Measurements from ENCODE around the gene KCNJ15. TPM values are rescaled to one million over a fixed set of nuclear protein-coding genes. Genes with fewer than 3 reads are reported as not detected.

KCNJ15 gene
- total RNA-seq, 2 donors from 2014 or later, result not detected

DNA sequence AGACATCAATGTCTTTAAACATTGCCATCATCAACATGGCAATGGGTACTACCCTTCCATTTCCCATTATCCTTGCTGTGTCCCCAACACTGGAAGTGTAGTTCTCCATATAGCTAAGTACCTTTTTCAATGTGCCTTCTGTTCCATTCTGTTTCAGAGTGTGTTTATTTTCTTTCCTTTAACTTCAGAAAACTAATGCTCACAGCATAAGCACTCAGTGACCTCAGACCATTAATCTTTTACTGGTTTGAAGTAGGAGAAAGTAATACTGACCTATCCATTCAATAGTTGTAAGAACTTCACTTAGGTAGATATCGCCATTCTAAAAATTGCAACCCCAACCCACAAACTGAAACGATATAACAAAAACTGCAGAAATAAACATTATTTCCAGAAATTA, 37.8 kb downstream of the KCNJ15 start:
- H3K27me3 ChIP-seq (ENCODE audit: control insufficient read depth, insufficient read depth, low read length, poor library complexity, severe bottlenecking), result peaks cover 13% of the 10 kb centered on the region
- no peaks in the 10 kb centered on the region for H3K9me3 Mint-ChIP-seq
- H3K4me1 ChIP-seq (ENCODE audit: control insufficient read depth, insufficient read depth, low read length), result no peaks in the 10 kb centered on the region
- H3K27me3 Mint-ChIP-seq (ENCODE audit: insufficient read depth), result peaks cover 15% of the 10 kb centered on the region
- H3K36me3 Mint-ChIP-seq (ENCODE audit: low read depth), result no peaks in the 10 kb centered on the region
- H3K27ac Mint-ChIP-seq, result no peak overlapping the region
- H3K4me1 Mint-ChIP-seq, result peaks cover 10% of the 10 kb centered on the region
- no peak overlapping the region for H3K4me3 Mint-ChIP-seq
- no peak for DNase-seq
- no peak overlapping the region for H3K9ac ChIP-seq (ENCODE audit: extremely low read depth, low read length, poor library complexity, severe bottlenecking)
- TF ChIP-seq, protein P1, sequence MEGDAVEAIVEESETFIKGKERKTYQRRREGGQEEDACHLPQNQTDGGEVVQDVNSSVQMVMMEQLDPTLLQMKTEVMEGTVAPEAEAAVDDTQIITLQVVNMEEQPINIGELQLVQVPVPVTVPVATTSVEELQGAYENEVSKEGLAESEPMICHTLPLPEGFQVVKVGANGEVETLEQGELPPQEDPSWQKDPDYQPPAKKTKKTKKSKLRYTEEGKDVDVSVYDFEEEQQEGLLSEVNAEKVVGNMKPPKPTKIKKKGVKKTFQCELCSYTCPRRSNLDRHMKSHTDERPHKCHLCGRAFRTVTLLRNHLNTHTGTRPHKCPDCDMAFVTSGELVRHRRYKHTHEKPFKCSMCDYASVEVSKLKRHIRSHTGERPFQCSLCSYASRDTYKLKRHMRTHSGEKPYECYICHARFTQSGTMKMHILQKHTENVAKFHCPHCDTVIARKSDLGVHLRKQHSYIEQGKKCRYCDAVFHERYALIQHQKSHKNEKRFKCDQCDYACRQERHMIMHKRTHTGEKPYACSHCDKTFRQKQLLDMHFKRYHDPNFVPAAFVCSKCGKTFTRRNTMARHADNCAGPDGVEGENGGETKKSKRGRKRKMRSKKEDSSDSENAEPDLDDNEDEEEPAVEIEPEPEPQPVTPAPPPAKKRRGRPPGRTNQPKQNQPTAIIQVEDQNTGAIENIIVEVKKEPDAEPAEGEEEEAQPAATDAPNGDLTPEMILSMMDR (conservative IDR thresholded peaks at IDR 0.05), result no peak
- H3K4me3 ChIP-seq (ENCODE audit: low read length), result no peak overlapping the region
- H3K27ac ChIP-seq (ENCODE audit: low read depth, low read length), result no peak overlapping the region
- no peaks in the 10 kb centered on the region for H3K36me3 ChIP-seq (ENCODE audit: control insufficient read depth, insufficient read depth, low read length)
- 90% methylated on average over 2 of the region's 2 CpGs; no CpG with 5 or more reads in 1 of the 2 experiments for WGBS, 2 experiments (ENCODE audit: insufficient coverage in 1 of 2, insufficient read length in 1 of 2)
- no peaks in the 10 kb centered on the region for H3K9me3 ChIP-seq (ENCODE audit: control insufficient read depth, low read length)

DNA sequence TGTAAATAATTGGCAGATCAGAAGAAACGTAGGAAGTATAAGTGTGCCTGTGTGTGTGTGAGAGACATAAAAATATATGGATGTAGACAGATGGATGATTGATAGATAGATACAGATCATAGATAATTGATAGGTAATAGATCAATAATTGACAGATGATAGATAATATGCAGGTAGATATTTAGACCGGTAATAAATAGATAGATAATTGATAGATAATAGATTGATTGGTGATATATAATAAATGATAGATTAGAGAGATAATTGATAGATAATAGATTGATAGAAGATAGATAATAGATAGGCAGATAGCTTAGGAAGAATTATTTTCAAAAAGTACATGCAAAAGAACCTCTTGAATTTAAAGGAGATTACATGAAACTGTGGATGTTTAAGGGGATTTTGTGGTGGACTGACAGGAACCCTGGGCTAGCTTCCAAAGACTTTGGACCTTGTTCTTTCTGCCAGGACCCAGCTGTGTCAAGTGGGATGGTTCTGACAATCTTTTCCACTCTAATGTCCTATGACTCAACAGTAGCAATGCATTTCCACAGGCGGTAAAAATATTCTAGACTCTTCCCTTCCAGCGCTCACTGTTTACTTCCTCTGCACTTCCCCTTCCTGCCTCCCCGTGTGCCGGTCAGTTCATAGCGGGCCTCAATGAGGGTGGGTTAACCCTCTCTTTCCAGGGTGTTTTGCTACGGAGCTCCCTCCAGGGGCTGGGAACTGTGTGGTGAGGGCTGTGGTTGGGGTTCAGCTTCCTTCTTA, 39.4 kb downstream of the KCNJ15 start:
- H3K4me3 ChIP-seq (ENCODE audit: low read length), result no peak overlapping the region
- TF ChIP-seq, protein P1 (conservative IDR thresholded peaks at IDR 0.05), result no peak
- Mint-ChIP-seq H3K36me3 (ENCODE audit: low read depth) (no peaks in the 10 kb centered on the region), H3K9me3 (no peaks in the 10 kb centered on the region), H3K4me3 (no peak overlapping the region), H3K27me3 (ENCODE audit: insufficient read depth) (peaks cover 12% of the 10 kb centered on the region), H3K4me1 (peaks cover 10% of the 10 kb centered on the region), H3K27ac (no peak overlapping the region)
- H3K9me3 ChIP-seq (ENCODE audit: control insufficient read depth, low read length), result no peaks in the 10 kb centered on the region
- H3K9ac ChIP-seq (ENCODE audit: extremely low read depth, low read length, poor library complexity, severe bottlenecking), result no peak overlapping the region
- no peak for DNase-seq
- no peak overlapping the region for H3K27ac ChIP-seq (ENCODE audit: low read depth, low read length)
- H3K36me3 ChIP-seq (ENCODE audit: control insufficient read depth, insufficient read depth, low read length), result no peaks in the 10 kb centered on the region
- WGBS, 2 experiments (ENCODE audit: insufficient coverage in 1 of 2, insufficient read length in 1 of 2), result 80 to 88% methylated on average over 2 to 8 of the region's 8 CpGs
- H3K27me3 ChIP-seq (ENCODE audit: control insufficient read depth, insufficient read depth, low read length, poor library complexity, severe bottlenecking), result peaks cover 4% of the 10 kb centered on the region
- H3K4me1 ChIP-seq (ENCODE audit: control insufficient read depth, insufficient read depth, low read length), result no peaks in the 10 kb centered on the region

DNA sequence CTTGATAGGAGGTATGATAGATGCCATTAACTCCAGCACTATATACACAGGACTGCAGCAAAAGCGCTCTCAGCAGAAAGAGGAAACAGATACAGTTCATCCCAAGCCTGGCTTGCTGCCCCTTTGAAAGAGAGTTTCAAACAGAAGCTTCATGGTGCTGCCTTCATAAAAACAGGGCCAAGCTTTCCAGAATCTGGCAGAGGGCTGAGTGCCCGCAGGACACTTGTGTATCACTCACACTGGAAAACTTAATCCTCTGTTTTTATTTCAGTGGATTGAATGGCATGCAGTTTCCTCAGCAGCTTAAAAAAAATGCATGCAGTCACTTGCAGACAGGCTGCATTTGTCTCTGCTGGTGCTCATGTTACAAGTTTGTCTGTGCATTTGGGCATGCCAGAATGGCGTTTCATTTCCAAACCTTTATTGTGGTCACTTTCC, 40.4 kb downstream of the KCNJ15 start:
- Mint-ChIP-seq H3K4me3 (no peak overlapping the region), H3K27ac (no peak overlapping the region), H3K36me3 (ENCODE audit: low read depth) (no peaks in the 10 kb centered on the region), H3K4me1 (peaks cover 11% of the 10 kb centered on the region), H3K27me3 (ENCODE audit: insufficient read depth) (peaks cover 9% of the 10 kb centered on the region), H3K9me3 (no peaks in the 10 kb centered on the region)
- no peak for DNase-seq
- Histone ChIP-seq H3K9ac (ENCODE audit: extremely low read depth, low read length, poor library complexity, severe bottlenecking) (no peak overlapping the region), H3K36me3 (ENCODE audit: control insufficient read depth, insufficient read depth, low read length) (no peaks in the 10 kb centered on the region), H3K4me1 (ENCODE audit: control insufficient read depth, insufficient read depth, low read length) (no peaks in the 10 kb centered on the region), H3K27ac (ENCODE audit: low read depth, low read length) (no peak overlapping the region), H3K4me3 (ENCODE audit: low read length) (no peak overlapping the region), H3K27me3 (ENCODE audit: control insufficient read depth, insufficient read depth, low read length, poor library complexity, severe bottlenecking) (no peaks in the 10 kb centered on the region), H3K9me3 (ENCODE audit: control insufficient read depth, low read length) (no peaks in the 10 kb centered on the region)
- TF ChIP-seq, protein P1 (conservative IDR thresholded peaks at IDR 0.05), result no peak
- WGBS, 2 experiments (ENCODE audit: insufficient coverage in 1 of 2, insufficient read length in 1 of 2), result 77 to 83% methylated on average over 3 of the region's 3 CpGs

Measured in endodermal cell (in vitro differentiated cells).